Epithelial cell of esophagus (primary cell): ENCODE results near the gene GSTO2.

ENCODE experiments used
- DNase-seq: peaks from one replicate; pipeline ENCODE4 v3.0.0; 2010; ENCODE audit warnings: low read depth
- H3K4me3 ChIP-seq: 2 replicates; pipeline ENCODE4 v1.5.1; 2011; ENCODE audit warnings: mild to moderate bottlenecking, low read length, control low read depth
- CTCF ChIP-seq: IDR thresholded peaks from 2 replicates; pipeline ENCODE4 v1.5.1; 2011; ENCODE audit warnings: low read depth, mild to moderate bottlenecking, low read length, control low read depth, inconsistent platforms; ENCODE audit not compliant: insufficient read depth; ENCODE audit errors: missing control alignments

The GSTO2 gene

DNA sequence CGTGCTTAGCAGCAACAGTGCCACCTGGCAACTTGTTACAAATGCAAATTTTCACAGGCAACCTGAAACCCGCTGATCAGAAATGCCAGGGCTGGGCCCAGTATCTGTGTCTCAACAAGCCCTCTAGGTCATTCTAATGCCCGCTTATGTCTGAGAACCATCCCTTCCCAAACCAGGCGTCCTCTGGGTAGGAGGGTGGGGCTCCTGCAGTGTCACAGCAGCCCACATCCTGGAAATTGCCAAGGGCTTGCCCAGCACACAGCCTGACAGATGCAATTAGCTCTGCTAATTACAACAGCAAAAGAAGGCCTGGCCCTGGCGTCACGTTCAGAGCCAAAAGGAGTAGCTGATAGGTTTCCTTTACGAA, 53.4 kb downstream of the GSTO2 start:
- TF ChIP-seq CTCF, result no peak
- H3K4me3 ChIP-seq, result no peak overlapping the region
- DNase-seq, result peak; percentile 93

- H3K4me3 ChIP-seq, result no peak overlapping the region
- DNase-seq, result no peak
- no peak for TF ChIP-seq CTCF
These were observed 54.1 kb downstream of the GSTO2 start for GRCh38 chr10:104323085-104323484.

DNA sequence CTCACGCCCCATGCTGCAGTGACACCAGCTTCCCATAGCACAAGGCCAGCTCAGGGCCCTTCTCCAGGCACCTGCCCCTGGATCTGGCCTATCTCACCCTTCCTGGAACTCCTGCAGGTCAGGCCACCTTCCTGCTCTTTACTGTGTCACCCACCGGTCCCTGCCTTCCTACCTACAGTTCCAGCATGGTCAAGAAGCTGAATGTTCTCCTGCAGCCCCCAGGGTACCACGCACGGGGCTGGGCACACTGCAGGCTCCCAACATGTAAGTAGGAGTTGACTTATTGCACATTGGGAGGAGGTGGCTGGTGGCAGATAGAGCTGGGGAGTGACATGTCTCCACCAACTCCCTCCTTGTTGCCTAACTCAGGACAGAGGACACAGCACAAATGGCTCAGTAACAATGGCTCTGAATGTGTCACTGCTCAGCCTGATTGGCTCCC, 54.8 kb downstream of the GSTO2 start:
- DNase-seq, result no peak
- no peak overlapping the region for H3K4me3 ChIP-seq
- no peak for TF ChIP-seq CTCF

DNA sequence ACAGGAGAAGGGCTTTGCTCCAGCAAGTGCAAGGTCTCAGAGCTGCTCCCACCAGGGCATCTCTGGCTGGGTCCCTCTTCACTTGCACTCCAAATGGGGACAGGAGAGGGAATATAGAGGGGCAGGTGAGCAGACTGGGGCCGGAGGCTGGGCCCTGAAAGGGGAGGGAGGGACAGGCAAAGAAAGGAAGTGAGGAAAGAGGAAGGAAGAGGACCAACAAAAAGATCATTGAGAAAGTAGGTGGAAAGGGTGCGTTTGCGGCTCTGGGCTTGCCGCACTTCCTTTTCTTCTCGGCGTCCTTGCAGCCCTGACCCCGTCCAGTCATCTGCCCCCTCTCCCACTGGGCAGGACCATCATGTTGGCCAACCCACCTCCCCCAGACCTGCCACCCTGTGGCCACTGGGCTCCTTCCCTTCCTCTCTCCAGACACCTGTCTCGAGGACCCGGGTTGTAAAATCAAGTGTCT, 55.3 kb downstream of the GSTO2 start:
- TF ChIP-seq CTCF, result no peak
- DNase-seq, result no peak
- no peak overlapping the region for H3K4me3 ChIP-seq

DNA sequence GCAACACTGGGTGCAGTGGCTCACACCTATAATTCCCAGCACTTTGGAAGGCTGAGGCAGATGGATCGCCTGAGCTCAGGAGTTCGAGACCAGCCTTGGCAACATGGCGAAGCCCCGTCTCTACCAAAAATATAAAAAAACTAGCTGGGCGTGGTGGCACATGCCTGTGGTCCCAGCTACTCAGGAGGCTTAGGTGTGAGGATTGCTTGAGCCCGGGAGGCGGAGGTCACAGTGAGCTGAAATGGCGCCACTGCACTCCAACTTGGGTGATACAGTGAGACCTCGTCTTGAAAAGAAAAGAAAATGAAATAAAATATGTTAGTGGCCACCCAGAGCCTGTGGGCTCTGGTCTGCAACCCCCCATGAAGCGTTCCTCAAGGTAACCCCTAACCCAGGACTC, 55.9 kb downstream of the GSTO2 start:
- DNase-seq, result no peak
- no peak for TF ChIP-seq CTCF
- no peak overlapping the region for H3K4me3 ChIP-seq

GRCh38 chr10:104325436-104326435, 56.8 kb downstream of the GSTO2 start:
- H3K4me3 ChIP-seq, result no peak overlapping the region
- DNase-seq, result no peak

More at GRCh38 chr10:104325436-104326435, 56.8 kb downstream of the GSTO2 start:
- TF ChIP-seq CTCF, result no peak
